ENCODE measurements around the gene ZIC2.

GRCh38 chr13:99974296-99974938, 7.2 kb upstream of the ZIC2 start:
- TF ChIP-seq CTCF (IDR thresholded peaks at IDR 0.05; ENCODE audit: low read depth, low read length): no peak
- no peak for TF ChIP-seq EZH2phosphoT487 (IDR thresholded peaks at IDR 0.05; ENCODE audit: low read depth)

Measured in OCI-LY3 (cell line).